Progenitor cell of endocrine pancreas (in vitro differentiated cells): Measurements from ENCODE around the gene KLHL6. TPM values are rescaled to one million over a fixed set of nuclear protein-coding genes. Genes with fewer than 3 reads are reported as not detected.

Experiments
- DNase-seq: peaks from one replicate; pipeline ENCODE4 v3.0.0; 2021; ENCODE audit warnings: low spot score; ENCODE audit not compliant: unreplicated experiment
- H3K27ac Mint-ChIP-seq: 2 replicates; pipeline ENCODE4 v1.8.0; 2021; ENCODE audit warnings: mild to moderate bottlenecking, moderate library complexity, mixed read lengths
- H3K27me3 Mint-ChIP-seq: 2 replicates; pipeline ENCODE4 v1.8.0; 2021; ENCODE audit warnings: mixed read lengths
- H3K36me3 Mint-ChIP-seq: 2 replicates; pipeline ENCODE4 v1.8.0; 2022; ENCODE audit warnings: mixed read lengths; ENCODE audit not compliant: insufficient read depth
- H3K4me1 Mint-ChIP-seq: 2 replicates; pipeline ENCODE4 v1.8.0; 2021; ENCODE audit warnings: low read depth, mixed read lengths
- H3K4me3 Mint-ChIP-seq: 2 replicates; pipeline ENCODE4 v1.8.0; 2021; ENCODE audit warnings: low read depth, mild to moderate bottlenecking, moderate library complexity, mixed read lengths
- H3K9me3 Mint-ChIP-seq: 2 replicates; pipeline ENCODE4 v1.8.0; 2021; ENCODE audit warnings: low read depth, mixed read lengths
- total RNA-seq: library from RNA; stranded (reverse); gene quantifications from 2 replicates; pipeline ENCODE4 v1.2.1, GENCODE V29; 2021
- TF ChIP-seq, protein P1 (sequence below): fragments of 200-600 bp; sonication (generic); IDR thresholded peaks from one replicate; pipeline ENCODE4 v1.5.0; 2021; ENCODE audit warnings: antibody characterized with exemption, mild to moderate bottlenecking; ENCODE audit not compliant: unreplicated experiment

The KLHL6 gene
- total RNA-seq, 1 donor from 2014 or later = 0.12 TPM

DNA sequence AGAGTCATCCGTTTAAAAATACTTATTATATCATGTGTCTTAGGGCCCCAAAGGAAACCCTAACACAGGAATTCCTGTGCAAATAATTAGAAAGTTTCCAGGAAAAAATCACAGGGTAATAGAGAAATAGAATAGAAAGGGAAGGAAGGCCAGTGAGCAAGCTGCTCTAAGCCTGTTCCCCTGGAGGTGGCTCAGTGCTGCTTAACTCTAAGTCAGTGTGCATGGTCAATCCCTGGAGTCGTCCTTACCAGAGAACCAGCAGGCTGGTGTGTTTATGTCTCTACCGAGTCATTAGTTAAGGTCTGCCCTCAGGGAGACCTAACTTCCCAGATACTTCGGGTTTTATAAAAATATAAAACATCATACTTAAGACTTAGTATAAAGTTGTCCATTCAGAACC, 106.1 kb downstream of the KLHL6 start:
- TF ChIP-seq, protein P1, sequence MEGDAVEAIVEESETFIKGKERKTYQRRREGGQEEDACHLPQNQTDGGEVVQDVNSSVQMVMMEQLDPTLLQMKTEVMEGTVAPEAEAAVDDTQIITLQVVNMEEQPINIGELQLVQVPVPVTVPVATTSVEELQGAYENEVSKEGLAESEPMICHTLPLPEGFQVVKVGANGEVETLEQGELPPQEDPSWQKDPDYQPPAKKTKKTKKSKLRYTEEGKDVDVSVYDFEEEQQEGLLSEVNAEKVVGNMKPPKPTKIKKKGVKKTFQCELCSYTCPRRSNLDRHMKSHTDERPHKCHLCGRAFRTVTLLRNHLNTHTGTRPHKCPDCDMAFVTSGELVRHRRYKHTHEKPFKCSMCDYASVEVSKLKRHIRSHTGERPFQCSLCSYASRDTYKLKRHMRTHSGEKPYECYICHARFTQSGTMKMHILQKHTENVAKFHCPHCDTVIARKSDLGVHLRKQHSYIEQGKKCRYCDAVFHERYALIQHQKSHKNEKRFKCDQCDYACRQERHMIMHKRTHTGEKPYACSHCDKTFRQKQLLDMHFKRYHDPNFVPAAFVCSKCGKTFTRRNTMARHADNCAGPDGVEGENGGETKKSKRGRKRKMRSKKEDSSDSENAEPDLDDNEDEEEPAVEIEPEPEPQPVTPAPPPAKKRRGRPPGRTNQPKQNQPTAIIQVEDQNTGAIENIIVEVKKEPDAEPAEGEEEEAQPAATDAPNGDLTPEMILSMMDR = no peak
- peaks cover 17% of the 10 kb centered on the region for H3K4me1 Mint-ChIP-seq
- no peaks in the 10 kb centered on the region for H3K27me3 Mint-ChIP-seq
- peaks cover 9% of the 10 kb centered on the region for H3K36me3 Mint-ChIP-seq
- peaks cover 3% of the 10 kb centered on the region for H3K9me3 Mint-ChIP-seq
- peak overlapping the region; percentile 45 for H3K27ac Mint-ChIP-seq
- no peak for DNase-seq
- peak overlapping the region; percentile 97 for H3K4me3 Mint-ChIP-seq

DNA sequence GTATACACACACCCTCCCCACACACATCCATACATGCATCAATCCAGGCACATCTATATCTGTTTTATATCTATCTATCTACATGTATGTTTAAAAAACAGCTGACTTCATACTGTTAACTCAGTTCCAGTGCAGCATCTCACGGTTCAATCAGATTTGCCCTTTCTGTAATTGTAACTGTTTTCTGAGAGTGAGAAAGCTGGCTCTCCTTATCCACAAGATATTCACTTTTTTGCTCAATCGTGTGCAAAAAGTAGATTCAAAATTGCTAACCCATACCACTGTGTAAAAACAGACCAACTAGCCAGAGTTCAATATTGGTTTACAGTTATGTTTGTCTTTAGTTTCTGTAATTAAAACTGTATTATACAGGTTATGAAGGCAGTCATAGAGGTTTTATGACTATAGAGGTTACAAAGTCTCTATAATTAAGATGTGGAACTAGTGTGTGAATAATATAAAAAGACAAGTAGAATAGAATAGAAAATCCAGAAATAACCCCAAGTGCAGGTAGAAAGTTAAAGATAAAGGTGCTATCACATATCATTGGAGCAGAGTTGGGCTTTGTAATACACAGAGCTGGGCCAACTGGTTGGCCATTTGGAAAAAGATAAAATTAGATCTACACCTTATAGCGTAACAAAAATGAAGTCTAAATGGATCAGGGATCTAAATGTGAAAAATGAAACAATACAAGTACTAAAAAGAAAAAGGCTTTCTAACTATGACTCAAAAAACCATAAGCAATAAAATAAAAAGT, 107.0 kb downstream of the KLHL6 start:
- peak overlapping the region; percentile 97 for H3K4me3 Mint-ChIP-seq
- H3K27me3 Mint-ChIP-seq = no peaks in the 10 kb centered on the region
- H3K9me3 Mint-ChIP-seq = peaks cover 7% of the 10 kb centered on the region
- H3K4me1 Mint-ChIP-seq = peaks cover 17% of the 10 kb centered on the region
- no peak for DNase-seq
- H3K27ac Mint-ChIP-seq = no peak overlapping the region
- TF ChIP-seq, protein P1 = no peak
- peaks cover 5% of the 10 kb centered on the region for H3K36me3 Mint-ChIP-seq

DNA sequence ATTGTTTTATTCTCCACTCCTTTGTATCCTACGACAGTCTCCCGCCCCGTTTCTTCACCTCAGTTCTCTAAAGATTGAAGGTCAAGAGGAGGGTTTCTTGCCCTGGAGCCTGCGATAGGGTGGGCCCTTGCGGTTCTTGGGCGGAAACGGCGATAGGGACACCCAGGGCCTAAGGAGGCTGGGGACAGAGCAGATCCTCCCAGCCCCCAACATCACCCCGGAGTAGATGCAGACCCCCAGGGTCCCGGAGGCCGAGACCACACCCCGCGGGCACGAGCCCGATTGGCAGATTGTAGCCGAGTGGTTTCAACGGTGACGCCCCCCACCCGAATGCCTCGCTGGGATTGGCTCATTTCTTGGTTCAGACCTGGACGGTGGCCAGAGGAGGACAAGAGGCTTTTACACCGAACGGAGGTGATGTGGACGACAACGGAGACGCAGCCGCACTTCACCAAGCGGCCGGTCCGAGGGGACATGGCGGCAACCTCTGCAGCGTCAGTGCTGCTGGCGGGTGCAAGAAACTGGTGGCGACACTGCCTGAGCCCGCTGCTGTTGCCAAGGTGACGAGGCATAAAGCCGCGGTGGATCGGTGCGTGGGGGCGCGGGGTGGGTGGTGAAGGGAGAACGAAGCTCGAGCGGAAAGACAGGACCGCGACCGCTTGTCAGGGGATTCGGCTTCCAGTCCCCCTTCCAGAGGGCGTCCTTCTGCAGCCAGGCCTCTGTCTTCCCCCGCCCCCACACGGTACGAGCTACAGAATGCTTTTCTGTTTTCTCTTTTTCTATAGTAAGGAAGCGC, 108.1 kb downstream of the KLHL6 start:
- Mint-ChIP-seq H3K9me3 (peaks cover 14% of the 10 kb centered on the region), H3K4me1 (peaks cover 17% of the 10 kb centered on the region), H3K27ac (peak overlapping the region; percentile 98), H3K36me3 (peaks cover 6% of the 10 kb centered on the region), H3K4me3 (peak overlapping the region; percentile 97), H3K27me3 (no peaks in the 10 kb centered on the region)
- TF ChIP-seq, protein P1 = no peak
- peak; percentile 87 for DNase-seq

DNA sequence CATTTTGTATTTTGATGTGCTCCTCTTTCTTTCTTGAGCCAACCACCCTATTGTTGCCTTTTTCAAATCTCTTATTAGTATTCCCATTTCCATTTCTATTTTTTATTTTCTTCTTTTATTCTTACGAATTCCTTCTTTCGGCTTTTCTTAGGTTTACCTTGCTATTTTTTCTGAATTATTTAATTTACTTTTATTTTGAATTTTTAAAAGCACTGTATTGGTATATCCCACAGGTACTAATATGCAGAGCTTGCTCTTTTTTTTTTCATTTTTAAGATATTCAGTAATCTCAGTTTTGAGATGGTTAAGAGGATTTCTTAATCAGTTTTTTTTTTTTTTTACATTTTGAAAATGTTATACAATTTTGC, 108.7 kb downstream of the KLHL6 start:
- Mint-ChIP-seq H3K27me3 (no peaks in the 10 kb centered on the region), H3K9me3 (peaks cover 14% of the 10 kb centered on the region), H3K4me1 (peaks cover 17% of the 10 kb centered on the region), H3K36me3 (peaks cover 5% of the 10 kb centered on the region), H3K27ac (peak overlapping the region; percentile 98), H3K4me3 (peak overlapping the region; percentile 97)
- no peak for DNase-seq
- TF ChIP-seq, protein P1 = no peak

DNA sequence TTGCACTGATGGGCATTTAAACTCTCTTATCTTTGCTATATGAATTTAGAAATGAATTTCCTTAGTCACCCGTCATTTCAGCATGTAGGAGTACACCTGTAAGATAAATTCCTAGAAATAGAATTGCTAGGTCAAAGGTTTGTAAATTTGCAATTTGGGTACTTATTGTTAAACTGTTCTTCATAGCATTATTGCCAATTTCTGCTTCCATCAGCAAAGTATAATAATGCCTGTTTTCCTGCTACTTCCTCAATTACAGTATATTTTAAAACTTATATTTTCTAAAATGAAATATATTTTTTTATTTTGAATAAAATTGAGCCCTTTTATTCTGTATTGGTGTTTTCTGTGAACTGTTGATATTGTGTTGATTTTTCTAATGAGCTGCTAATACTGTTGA, 110.8 kb downstream of the KLHL6 start:
- no peaks in the 10 kb centered on the region for H3K27me3 Mint-ChIP-seq

More for the DNA sequence above, 110.8 kb downstream of the KLHL6 start:
- Mint-ChIP-seq H3K4me3 (no peak overlapping the region), H3K9me3 (peaks cover 14% of the 10 kb centered on the region), H3K4me1 (peaks cover 15% of the 10 kb centered on the region), H3K36me3 (peaks cover 3% of the 10 kb centered on the region), H3K27ac (no peak overlapping the region)
- TF ChIP-seq, protein P1 = no peak
- no peak for DNase-seq
